ENCODE results near the gene PSMG2.

DNA sequence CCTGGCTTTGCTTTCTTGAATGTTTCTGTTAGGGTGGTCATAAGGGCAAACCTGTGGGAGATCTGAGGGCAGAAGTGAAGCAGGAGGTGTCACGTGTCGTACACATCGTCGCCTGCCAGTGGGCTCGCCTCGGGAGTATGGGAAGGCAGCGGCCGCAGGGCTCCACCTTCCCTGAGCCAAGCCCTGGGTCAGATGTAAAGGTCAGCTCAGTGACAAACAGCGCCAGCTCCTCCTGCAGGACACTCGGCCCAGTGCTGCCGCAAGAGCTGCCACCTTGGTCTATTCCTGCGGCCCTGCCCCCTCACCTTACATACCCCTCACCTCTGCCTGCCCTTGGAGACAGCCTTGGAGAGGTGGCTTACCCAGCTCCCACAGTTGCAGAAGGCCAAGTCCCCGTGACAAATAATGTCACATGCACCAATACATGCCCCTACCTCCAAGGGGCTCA lies 64.2 kb downstream of the PSMG2 start:
- TF ChIP-seq POLR2A (IDR thresholded peaks at IDR 0.05; ENCODE audit: low read depth): no peak
- TF ChIP-seq, protein P1, sequence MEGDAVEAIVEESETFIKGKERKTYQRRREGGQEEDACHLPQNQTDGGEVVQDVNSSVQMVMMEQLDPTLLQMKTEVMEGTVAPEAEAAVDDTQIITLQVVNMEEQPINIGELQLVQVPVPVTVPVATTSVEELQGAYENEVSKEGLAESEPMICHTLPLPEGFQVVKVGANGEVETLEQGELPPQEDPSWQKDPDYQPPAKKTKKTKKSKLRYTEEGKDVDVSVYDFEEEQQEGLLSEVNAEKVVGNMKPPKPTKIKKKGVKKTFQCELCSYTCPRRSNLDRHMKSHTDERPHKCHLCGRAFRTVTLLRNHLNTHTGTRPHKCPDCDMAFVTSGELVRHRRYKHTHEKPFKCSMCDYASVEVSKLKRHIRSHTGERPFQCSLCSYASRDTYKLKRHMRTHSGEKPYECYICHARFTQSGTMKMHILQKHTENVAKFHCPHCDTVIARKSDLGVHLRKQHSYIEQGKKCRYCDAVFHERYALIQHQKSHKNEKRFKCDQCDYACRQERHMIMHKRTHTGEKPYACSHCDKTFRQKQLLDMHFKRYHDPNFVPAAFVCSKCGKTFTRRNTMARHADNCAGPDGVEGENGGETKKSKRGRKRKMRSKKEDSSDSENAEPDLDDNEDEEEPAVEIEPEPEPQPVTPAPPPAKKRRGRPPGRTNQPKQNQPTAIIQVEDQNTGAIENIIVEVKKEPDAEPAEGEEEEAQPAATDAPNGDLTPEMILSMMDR (IDR thresholded peaks at IDR 0.05): no peak
- no peak for TF ChIP-seq EP300 (IDR thresholded peaks at IDR 0.05)
